Measurements from ENCODE around the gene ARPP21.

ARPP21 gene

GRCh38 chr3:35645189-35645588, 5.9 kb downstream of the ARPP21 start:
- H3K9ac ChIP-seq (ENCODE audit: low read length): no peak overlapping the region

GRCh38 chr3:35646081-35646480, 6.8 kb downstream of the ARPP21 start:
- Histone ChIP-seq H3K9ac (ENCODE audit: low read length) (no peak overlapping the region), H3K9me3 (ENCODE audit: control insufficient read depth, low read length) (no peaks in the 10 kb centered on the region), H3K27me3 (ENCODE audit: control insufficient read depth, insufficient read depth, low read length) (no peaks in the 10 kb centered on the region), H3K4me1 (ENCODE audit: control insufficient read depth, insufficient read depth, low read length) (no peaks in the 10 kb centered on the region), H3K36me3 (ENCODE audit: control insufficient read depth, insufficient read depth, low read length) (no peaks in the 10 kb centered on the region), H3K4me3 (ENCODE audit: low read length) (no peak overlapping the region)

More at GRCh38 chr3:35645189-35645588, 5.9 kb downstream of the ARPP21 start:
- Histone ChIP-seq H3K9me3 (ENCODE audit: control insufficient read depth, low read length) (no peaks in the 10 kb centered on the region), H3K4me1 (ENCODE audit: control insufficient read depth, insufficient read depth, low read length) (no peaks in the 10 kb centered on the region), H3K4me3 (ENCODE audit: low read length) (no peak overlapping the region), H3K36me3 (ENCODE audit: control insufficient read depth, insufficient read depth, low read length) (no peaks in the 10 kb centered on the region), H3K27me3 (ENCODE audit: control insufficient read depth, insufficient read depth, low read length) (peaks cover 6% of the 10 kb centered on the region)

DNA sequence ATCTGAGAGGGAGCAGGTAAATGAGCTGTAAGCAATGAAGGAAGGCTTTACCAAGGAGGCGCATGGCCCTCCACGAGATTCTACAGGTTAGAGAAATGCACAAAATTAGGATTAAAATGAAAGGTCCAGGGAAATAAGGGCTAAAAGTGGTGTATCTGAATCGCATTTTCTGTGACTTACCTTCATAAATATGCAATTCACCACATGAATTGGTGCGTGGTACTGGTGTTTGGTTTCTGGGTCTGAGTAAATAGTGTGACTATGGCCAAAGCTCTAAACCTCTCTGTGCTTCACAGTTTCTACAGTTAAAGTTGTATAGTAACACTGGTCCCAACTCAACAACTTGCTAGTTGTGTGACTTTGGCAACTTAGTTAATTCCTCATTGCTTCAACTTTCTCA, 8.1 kb downstream of the ARPP21 start:
- Histone ChIP-seq H3K4me3 (ENCODE audit: low read length) (no peak overlapping the region), H3K4me1 (ENCODE audit: control insufficient read depth, insufficient read depth, low read length) (no peaks in the 10 kb centered on the region), H3K9ac (ENCODE audit: low read length) (no peak overlapping the region)

DNA sequence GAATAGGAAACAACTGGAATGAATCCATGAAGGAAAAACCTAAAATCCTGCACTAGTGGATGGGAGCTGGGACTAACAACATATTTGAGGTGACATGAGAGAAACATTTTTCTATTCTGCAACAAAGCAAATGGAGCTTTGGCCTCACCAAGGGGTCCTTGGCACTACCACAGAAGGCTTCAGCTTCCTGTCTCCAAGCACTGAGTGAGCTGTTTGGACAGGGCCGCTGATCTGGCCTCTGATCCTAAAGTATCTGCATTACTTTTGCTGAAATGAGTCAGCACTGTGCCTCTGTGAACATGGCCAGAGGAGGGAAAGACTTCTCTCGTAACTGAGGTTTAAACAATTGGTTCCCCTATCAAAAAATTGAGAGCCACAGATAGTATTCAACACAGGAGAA, 9.0 kb downstream of the ARPP21 start:
- no peaks in the 10 kb centered on the region for H3K27me3 ChIP-seq (ENCODE audit: control insufficient read depth, insufficient read depth, low read length)
- no peak overlapping the region for H3K4me3 ChIP-seq (ENCODE audit: low read length)
- no peak overlapping the region for H3K9ac ChIP-seq (ENCODE audit: low read length)
- no peaks in the 10 kb centered on the region for H3K4me1 ChIP-seq (ENCODE audit: control insufficient read depth, insufficient read depth, low read length)
- H3K9me3 ChIP-seq (ENCODE audit: control insufficient read depth, low read length): no peaks in the 10 kb centered on the region
- no peaks in the 10 kb centered on the region for H3K36me3 ChIP-seq (ENCODE audit: control insufficient read depth, insufficient read depth, low read length)

More for the DNA sequence above, 8.1 kb downstream of the ARPP21 start:
- H3K9me3 ChIP-seq (ENCODE audit: control insufficient read depth, low read length): no peaks in the 10 kb centered on the region
- H3K36me3 ChIP-seq (ENCODE audit: control insufficient read depth, insufficient read depth, low read length): no peaks in the 10 kb centered on the region
- H3K27me3 ChIP-seq (ENCODE audit: control insufficient read depth, insufficient read depth, low read length): no peaks in the 10 kb centered on the region

- Histone ChIP-seq H3K4me3 (ENCODE audit: low read length) (no peak overlapping the region), H3K4me1 (ENCODE audit: control insufficient read depth, insufficient read depth, low read length) (no peaks in the 10 kb centered on the region), H3K27me3 (ENCODE audit: control insufficient read depth, insufficient read depth, low read length) (no peaks in the 10 kb centered on the region), H3K9ac (ENCODE audit: low read length) (no peak overlapping the region), H3K9me3 (ENCODE audit: control insufficient read depth, low read length) (no peaks in the 10 kb centered on the region), H3K36me3 (ENCODE audit: control insufficient read depth, insufficient read depth, low read length) (no peaks in the 10 kb centered on the region)
Measured at GRCh38 chr3:35649405-35649804, 10.1 kb downstream of the ARPP21 start.

DNA sequence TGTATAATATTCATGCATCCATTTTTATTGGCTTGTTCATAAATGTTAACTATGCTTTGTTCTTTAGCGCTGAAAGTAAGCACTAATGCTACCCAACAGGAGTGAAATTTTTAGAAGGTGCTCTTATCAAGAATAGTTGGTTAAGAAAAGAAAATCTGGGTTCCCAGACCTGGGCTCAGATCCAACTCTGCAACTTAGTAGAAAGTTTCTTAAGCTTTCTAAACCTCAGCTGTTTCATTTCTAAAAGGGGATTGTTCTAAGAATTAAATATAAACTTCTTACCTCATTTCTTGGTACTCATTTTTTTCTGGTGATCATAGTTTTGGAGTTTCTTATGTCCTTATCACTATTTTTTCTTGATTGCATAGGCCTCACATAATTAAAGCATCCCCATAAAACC, 12.1 kb downstream of the ARPP21 start:
- no peak overlapping the region for H3K9ac ChIP-seq (ENCODE audit: low read length)
- no peaks in the 10 kb centered on the region for H3K9me3 ChIP-seq (ENCODE audit: control insufficient read depth, low read length)
- H3K4me3 ChIP-seq (ENCODE audit: low read length): no peak overlapping the region
- H3K27me3 ChIP-seq (ENCODE audit: control insufficient read depth, insufficient read depth, low read length): no peaks in the 10 kb centered on the region
- H3K36me3 ChIP-seq (ENCODE audit: control insufficient read depth, insufficient read depth, low read length): no peaks in the 10 kb centered on the region
- no peaks in the 10 kb centered on the region for H3K4me1 ChIP-seq (ENCODE audit: control insufficient read depth, insufficient read depth, low read length)

- H3K27me3 ChIP-seq (ENCODE audit: control insufficient read depth, insufficient read depth, low read length): no peaks in the 10 kb centered on the region
- H3K4me1 ChIP-seq (ENCODE audit: control insufficient read depth, insufficient read depth, low read length): no peaks in the 10 kb centered on the region
- H3K9me3 ChIP-seq (ENCODE audit: control insufficient read depth, low read length): no peaks in the 10 kb centered on the region
- no peaks in the 10 kb centered on the region for H3K36me3 ChIP-seq (ENCODE audit: control insufficient read depth, insufficient read depth, low read length)
- no peak overlapping the region for H3K9ac ChIP-seq (ENCODE audit: low read length)
- no peak overlapping the region for H3K4me3 ChIP-seq (ENCODE audit: low read length)
Measured at GRCh38 chr3:35651851-35652250, 12.5 kb downstream of the ARPP21 start.

DNA sequence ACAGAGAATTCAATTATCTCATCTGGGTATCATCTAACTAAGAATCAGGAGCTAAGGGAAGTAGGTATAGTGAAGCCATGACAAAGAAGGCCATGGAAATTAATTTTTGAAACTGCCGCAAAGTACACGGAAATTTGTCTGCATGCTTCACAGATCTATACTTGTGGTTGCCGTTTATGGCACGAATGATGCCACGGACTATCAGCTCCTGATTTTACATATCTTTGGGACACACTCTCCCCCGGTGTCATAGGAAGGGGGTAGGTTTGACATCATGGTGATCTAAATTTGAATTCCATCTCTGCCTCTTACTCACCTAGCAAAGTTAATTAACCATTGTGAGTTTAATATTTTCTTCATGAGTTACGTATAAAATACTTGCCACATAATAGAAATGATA, 14.0 kb downstream of the ARPP21 start:
- no peak overlapping the region for H3K9ac ChIP-seq (ENCODE audit: low read length)
- no peaks in the 10 kb centered on the region for H3K27me3 ChIP-seq (ENCODE audit: control insufficient read depth, insufficient read depth, low read length)
- no peaks in the 10 kb centered on the region for H3K36me3 ChIP-seq (ENCODE audit: control insufficient read depth, insufficient read depth, low read length)
- no peak overlapping the region for H3K4me3 ChIP-seq (ENCODE audit: low read length)
- no peaks in the 10 kb centered on the region for H3K9me3 ChIP-seq (ENCODE audit: control insufficient read depth, low read length)
- no peaks in the 10 kb centered on the region for H3K4me1 ChIP-seq (ENCODE audit: control insufficient read depth, insufficient read depth, low read length)

- Histone ChIP-seq H3K4me1 (ENCODE audit: control insufficient read depth, insufficient read depth, low read length) (no peaks in the 10 kb centered on the region), H3K9ac (ENCODE audit: low read length) (no peak overlapping the region), H3K4me3 (ENCODE audit: low read length) (no peak overlapping the region), H3K36me3 (ENCODE audit: control insufficient read depth, insufficient read depth, low read length) (no peaks in the 10 kb centered on the region), H3K9me3 (ENCODE audit: control insufficient read depth, low read length) (no peaks in the 10 kb centered on the region), H3K27me3 (ENCODE audit: control insufficient read depth, insufficient read depth, low read length) (no peaks in the 10 kb centered on the region)
Measured at GRCh38 chr3:35654476-35654875, 15.2 kb downstream of the ARPP21 start.

DNA sequence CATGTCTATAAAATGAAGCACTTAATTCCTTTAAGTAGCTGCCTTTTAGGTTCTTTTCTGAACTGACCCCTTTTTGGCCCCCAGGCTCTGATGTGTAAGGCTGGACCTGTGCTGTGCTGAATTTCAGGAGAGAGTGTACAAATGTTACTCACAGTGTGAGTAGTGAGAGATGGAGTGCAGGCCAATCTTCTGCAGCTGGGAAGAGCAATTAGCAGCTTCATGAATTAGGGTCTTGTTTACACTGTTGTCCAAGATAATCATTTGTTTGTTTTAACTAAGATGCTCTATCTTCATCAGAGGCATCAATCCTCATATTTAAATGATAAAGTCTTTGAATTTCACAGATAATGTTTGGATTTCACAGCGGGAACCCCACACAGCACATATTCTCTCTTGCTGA, 19.4 kb downstream of the ARPP21 start:
- Histone ChIP-seq H3K4me1 (ENCODE audit: control insufficient read depth, insufficient read depth, low read length) (no peaks in the 10 kb centered on the region), H3K9ac (ENCODE audit: low read length) (no peak overlapping the region), H3K27me3 (ENCODE audit: control insufficient read depth, insufficient read depth, low read length) (no peaks in the 10 kb centered on the region), H3K36me3 (ENCODE audit: control insufficient read depth, insufficient read depth, low read length) (no peaks in the 10 kb centered on the region), H3K9me3 (ENCODE audit: control insufficient read depth, low read length) (no peaks in the 10 kb centered on the region), H3K4me3 (ENCODE audit: low read length) (no peak overlapping the region)

- Histone ChIP-seq H3K4me1 (ENCODE audit: control insufficient read depth, insufficient read depth, low read length) (no peaks in the 10 kb centered on the region), H3K27me3 (ENCODE audit: control insufficient read depth, insufficient read depth, low read length) (no peaks in the 10 kb centered on the region), H3K9me3 (ENCODE audit: control insufficient read depth, low read length) (no peaks in the 10 kb centered on the region)
Measured at GRCh38 chr3:35659768-35660167, 20.4 kb downstream of the ARPP21 start.

DNA sequence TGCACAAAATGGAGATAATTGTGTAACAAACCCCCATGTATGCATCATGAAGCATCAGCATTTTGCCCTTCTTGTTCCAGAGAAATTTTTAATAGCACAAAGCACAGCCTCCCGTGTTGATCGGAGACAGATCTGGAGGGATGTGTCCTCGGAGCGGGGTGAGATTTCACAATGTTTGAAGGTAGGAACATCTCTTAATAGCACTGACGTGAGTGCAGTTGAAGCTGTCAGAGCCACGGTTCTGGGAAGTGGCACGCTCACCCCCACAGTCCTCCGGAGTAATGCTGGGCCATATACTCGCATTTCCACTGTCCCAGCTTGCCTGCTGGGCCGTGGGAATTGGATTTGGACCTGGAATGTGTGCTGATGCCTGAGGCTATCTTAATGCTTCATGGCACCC, 24.1 kb downstream of the ARPP21 start:
- no peak overlapping the region for H3K4me3 ChIP-seq (ENCODE audit: low read length)
- H3K4me1 ChIP-seq (ENCODE audit: control insufficient read depth, insufficient read depth, low read length): no peaks in the 10 kb centered on the region
- H3K9ac ChIP-seq (ENCODE audit: low read length): no peak overlapping the region
- H3K9me3 ChIP-seq (ENCODE audit: control insufficient read depth, low read length): no peaks in the 10 kb centered on the region
- no peaks in the 10 kb centered on the region for H3K36me3 ChIP-seq (ENCODE audit: control insufficient read depth, insufficient read depth, low read length)
- no peaks in the 10 kb centered on the region for H3K27me3 ChIP-seq (ENCODE audit: control insufficient read depth, insufficient read depth, low read length)

More at GRCh38 chr3:35659768-35660167, 20.4 kb downstream of the ARPP21 start:
- no peak overlapping the region for H3K4me3 ChIP-seq (ENCODE audit: low read length)
- H3K36me3 ChIP-seq (ENCODE audit: control insufficient read depth, insufficient read depth, low read length): no peaks in the 10 kb centered on the region
- H3K9ac ChIP-seq (ENCODE audit: low read length): no peak overlapping the region

DNA sequence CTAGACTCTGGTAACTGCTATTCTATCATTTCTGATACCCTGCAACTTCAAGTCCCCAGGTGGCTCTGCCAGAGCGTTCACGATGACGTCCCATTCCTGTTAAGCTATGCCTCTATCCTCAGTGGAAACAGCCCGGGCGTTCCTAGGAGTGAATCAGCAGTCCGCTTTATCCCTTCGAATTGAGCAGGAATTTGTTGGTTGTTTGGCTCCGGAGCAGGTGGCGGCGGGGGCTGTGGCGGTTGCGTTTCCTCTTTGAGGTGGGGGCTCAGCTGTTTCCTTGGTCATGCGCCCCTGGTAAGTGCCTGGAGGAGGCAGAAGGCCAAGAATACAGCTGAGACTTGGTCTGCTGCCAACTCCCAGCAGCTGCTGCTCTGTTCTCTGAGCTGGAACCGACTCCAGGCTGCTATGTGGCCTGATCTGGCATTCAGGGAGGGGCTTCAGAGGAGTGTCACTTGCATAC, 25.2 kb downstream of the ARPP21 start:
- Histone ChIP-seq H3K9me3 (ENCODE audit: control insufficient read depth, low read length) (no peaks in the 10 kb centered on the region), H3K4me3 (ENCODE audit: low read length) (no peak overlapping the region), H3K9ac (ENCODE audit: low read length) (no peak overlapping the region), H3K36me3 (ENCODE audit: control insufficient read depth, insufficient read depth, low read length) (no peaks in the 10 kb centered on the region), H3K4me1 (ENCODE audit: control insufficient read depth, insufficient read depth, low read length) (no peaks in the 10 kb centered on the region), H3K27me3 (ENCODE audit: control insufficient read depth, insufficient read depth, low read length) (no peaks in the 10 kb centered on the region)

Measured in mucosa of stomach (tissue), 1 donor.